ENCODE data around the gene COG2.
"Not testable (repeated sequence)": the region's sequence is repeated elsewhere in the genome, so short reads cannot be mapped to it uniquely, and the experiment has no call there.

Gene COG2

GRCh38 chr1:230702934-230703678 is 60.8 kb downstream of the COG2 start:
- no peak for DNase-seq

- DNase-seq = no peak
Observed at GRCh38 chr1:230703679-230704385, 61.6 kb downstream of the COG2 start.

- no peak for DNase-seq
Observed at GRCh38 chr1:230704830-230705229, 62.5 kb downstream of the COG2 start.

- no peak for DNase-seq
Observed at GRCh38 chr1:230705289-230706019, 63.2 kb downstream of the COG2 start.

- no peak for DNase-seq
Observed at GRCh38 chr1:230706020-230706699, 63.9 kb downstream of the COG2 start.

GRCh38 chr1:230706887-230707731 is 64.8 kb downstream of the COG2 start:
- no peak for DNase-seq

- no peak for DNase-seq
Observed at GRCh38 chr1:230707732-230708630, 65.7 kb downstream of the COG2 start.

- DNase-seq = no peak
Observed at GRCh38 chr1:230708631-230709580, 66.6 kb downstream of the COG2 start.

- DNase-seq = no peak
Observed at GRCh38 chr1:230709619-230710542, 67.6 kb downstream of the COG2 start.

- DNase-seq = no peak
Observed at GRCh38 chr1:230710543-230710904, 68.2 kb downstream of the COG2 start.

- DNase-seq = no peak
Observed at GRCh38 chr1:230711245-230711644, 69.0 kb downstream of the COG2 start.

GRCh38 chr1:230712470-230712942 is 70.2 kb downstream of the COG2 start:
- DNase-seq = no peak

- DNase-seq = no peak
Observed at GRCh38 chr1:230713138-230713537, 70.9 kb downstream of the COG2 start.

- DNase-seq = no peak
Observed at GRCh38 chr1:230713547-230713914, 71.2 kb downstream of the COG2 start.

GRCh38 chr1:230713915-230714764 is 71.9 kb downstream of the COG2 start, which contains the start of gene AGT:
Gene AGT (minus strand): TSS chr1:230714122. CDS start chr1:230710823, 3,299 bp downstream.
- peak; percentile 76 for DNase-seq

GRCh38 chr1:230715510-230715909 is 73.2 kb downstream of the COG2 start:
- no peak for DNase-seq

GRCh38 chr1:230716453-230716852 is 74.2 kb downstream of the COG2 start:
- not testable (repeated sequence) for DNase-seq

GRCh38 chr1:230717251-230717650 is 75.0 kb downstream of the COG2 start:
- DNase-seq = peak; percentile 19

Measured in fibroblast of skin of right biceps (primary cell).